SK-N-SH (cell line): Measurements from ENCODE around the gene OSBPL5. TPM values are rescaled to one million over a fixed set of nuclear protein-coding genes. Genes with fewer than 3 reads are reported as not detected.

Experiments
- CTCF ChIA-PET: fragments of 300-600, 350-600 bp; formaldehyde crosslinking; extraction: SDS; loops from one replicate; lab custom pipeline; 2021; lab: Yijun Ruan, JAX
- POLR2A ChIA-PET: fragments of 350-600 bp; sonication (Branson Sonifier 250); formaldehyde crosslinking; extraction: SDS; loops from one replicate; lab custom pipeline; 2020; ENCODE audit warnings: antibody characterized with exemption, inconsistent platforms; lab: Yijun Ruan, JAX
- DNase-seq: peaks from one replicate; pipeline ENCODE4 v3.0.0; 2012
- H2AFZ ChIP-seq: fragments of 200-600 bp; sonication (generic); 2 replicates; pipeline ENCODE4 v1.8.1; 2016; ENCODE audit warnings: antibody characterized with exemption, mild to moderate bottlenecking, low read depth
- H3F3A ChIP-seq: fragments of 200-600 bp; sonication (generic); replicated peaks from 2 replicates; pipeline ENCODE3; 2016; ENCODE audit warnings: antibody characterized with exemption, mild to moderate bottlenecking; ENCODE audit not compliant: insufficient read depth
- H3K27ac ChIP-seq, 2 experiments: fragments of 200-500 bp in 1 of 2; fragments of 200-600 bp in 1 of 2; sonication (Bioruptor generic) in 1 of 2; sonication (generic), shearing (Covaris generic) in 1 of 2; 2 replicates each; pipeline versions ENCODE4 v1.5.1 to v1.6.1; 2014 to 2016; ENCODE audit warnings: low read depth in 2 of 2, inconsistent platforms in 1 of 2, low read length in 1 of 2, mild to moderate bottlenecking in 1 of 2, mixed read lengths in 1 of 2
- H3K27me3 ChIP-seq: fragments of 200-600 bp; sonication (generic), shearing (Covaris generic); 2 replicates; pipeline ENCODE4 v1.6.1; 2016; ENCODE audit warnings: mixed run types; ENCODE audit not compliant: insufficient read depth
- H3K36me3 ChIP-seq, 2 experiments: fragments of 200-500 bp in 1 of 2; fragments of 200-600 bp in 1 of 2; sonication (Bioruptor generic) in 1 of 2; sonication (generic) in 1 of 2; replicated peaks in 1 of 2; 2 replicates each; pipeline versions ENCODE3 to v1.5.1; 2014 to 2016; ENCODE audit warnings: low read length in 1 of 2, mild to moderate bottlenecking in 1 of 2; ENCODE audit not compliant: insufficient read depth in 2 of 2, control insufficient read depth in 1 of 2
- H3K4me1 ChIP-seq, 2 experiments: fragments of 200-500 bp in 1 of 2; fragments of 200-600 bp in 1 of 2; sonication (Bioruptor generic) in 1 of 2; sonication (generic), shearing (Covaris generic) in 1 of 2; 2 replicates each; pipeline versions ENCODE4 v1.5.1 to v1.6.1; 2014 to 2016; ENCODE audit warnings: low read depth in 1 of 2, low read length in 1 of 2, mixed run types in 1 of 2; ENCODE audit not compliant: insufficient read depth in 2 of 2, control insufficient read depth in 1 of 2
- H3K4me2 ChIP-seq: fragments of 200-600 bp; sonication (generic), shearing (Covaris generic); 2 replicates; pipeline ENCODE4 v1.6.1; 2017; ENCODE audit warnings: mixed run types
- H3K4me3 ChIP-seq, 2 experiments: fragments of 200-500 bp in 1 of 2; fragments of 200-600 bp in 1 of 2; sonication (Bioruptor generic) in 1 of 2; sonication (generic), shearing (Covaris generic) in 1 of 2; 2 replicates each; pipeline versions ENCODE4 v1.5.1 to v1.8.1; 2014 to 2016; ENCODE audit warnings: low read depth in 2 of 2, inconsistent platforms in 1 of 2, low read length in 1 of 2, mild to moderate bottlenecking in 1 of 2, mixed read lengths in 1 of 2, moderate library complexity in 1 of 2
- H3K79me2 ChIP-seq: fragments of 200-600 bp; sonication (generic); 2 replicates; pipeline ENCODE4 v1.8.1; 2017; ENCODE audit warnings: mild to moderate bottlenecking; ENCODE audit not compliant: insufficient read depth
- H3K9ac ChIP-seq: fragments of 200-600 bp; sonication (generic); 2 replicates; pipeline ENCODE4 v1.6.1; 2017; ENCODE audit warnings: mixed run types
- H3K9me2 ChIP-seq: fragments of 200-600 bp; sonication (generic); 2 replicates; pipeline ENCODE4 v1.6.1; 2017; ENCODE audit warnings: mixed run types
- H3K9me3 ChIP-seq: fragments of 200-600 bp; sonication (generic); 2 replicates; pipeline ENCODE4 v1.6.1; 2017; ENCODE audit warnings: mixed run types, mild to moderate bottlenecking, moderate library complexity
- H4K20me1 ChIP-seq: fragments of 200-600 bp; sonication (generic); 2 replicates; pipeline ENCODE4 v1.6.1; 2017; ENCODE audit warnings: mild to moderate bottlenecking, mixed run types; ENCODE audit not compliant: insufficient read depth
- CHD2 ChIP-seq: fragments of 150-350 bp; IDR thresholded peaks from 2 replicates; pipeline ENCODE4 v1.6.1; 2018; ENCODE audit warnings: low read length; ENCODE audit not compliant: partially characterized antibody
- ELF1 ChIP-seq: IDR thresholded peaks from 2 replicates; pipeline ENCODE4 v1.4.0; 2012
- EP300 ChIP-seq, 2 experiments: IDR thresholded peaks; 2 replicates each; pipeline versions ENCODE4 v1.4.0 to v1.6.1; 2012; ENCODE audit warnings: borderline replicate concordance in 1 of 2, low read depth in 1 of 2, low read length in 1 of 2
- EZH2phosphoT487 ChIP-seq: fragments of 200-600 bp; sonication (generic); IDR thresholded peaks from 2 replicates; pipeline ENCODE4 v1.6.1; 2017; ENCODE audit warnings: low read depth, mixed run types, mild to moderate bottlenecking, antibody characterized with exemption, moderate library complexity, borderline replicate concordance
- FOSL2 ChIP-seq: IDR thresholded peaks from 2 replicates; pipeline ENCODE4 v1.4.0; 2012; ENCODE audit warnings: low read depth, mild to moderate bottlenecking, moderate library complexity, borderline replicate concordance
- GABPA ChIP-seq: IDR thresholded peaks from 2 replicates; pipeline ENCODE4 v1.4.0; 2012; ENCODE audit warnings: low read depth, mild to moderate bottlenecking
- GATA2 ChIP-seq: sonication (generic); formaldehyde crosslinking; IDR thresholded peaks from 2 replicates; pipeline ENCODE4 v1.5.0; 2020; ENCODE audit warnings: mild to moderate bottlenecking, missing genetic modification reagents
- JUND ChIP-seq: IDR thresholded peaks from 2 replicates; pipeline ENCODE4 v1.4.0; 2012
- MEF2A ChIP-seq: IDR thresholded peaks from 2 replicates; pipeline ENCODE4 v1.4.0; 2012; ENCODE audit warnings: low read depth, borderline replicate concordance
- MXI1 ChIP-seq: IDR thresholded peaks from 2 replicates; pipeline ENCODE4 v1.6.1; 2012; ENCODE audit warnings: mild to moderate bottlenecking, low read depth, low read length, improper control_type of control experiment
- NRF1 ChIP-seq: IDR thresholded peaks from 2 replicates; pipeline ENCODE4 v1.6.1; 2012; ENCODE audit warnings: low read depth, mild to moderate bottlenecking, low read length
- RCOR1 ChIP-seq: fragments of 150-350 bp; IDR thresholded peaks from 2 replicates; pipeline ENCODE4 v1.6.1; 2017; ENCODE audit warnings: antibody characterized with exemption, low read length
- RFX5 ChIP-seq: IDR thresholded peaks from 2 replicates; pipeline ENCODE4 v1.6.1; 2012; ENCODE audit warnings: mild to moderate bottlenecking, improper control_type of control experiment, low read length
- YY1 ChIP-seq: IDR thresholded peaks from 2 replicates; pipeline ENCODE4 v1.4.0; 2012; ENCODE audit warnings: low read depth, mild to moderate bottlenecking
- WGBS: methylation state at CpG from one replicate; pipeline ENCODE4 v1.1.6; 2017; ENCODE audit warnings: low lambda C conversion rate; 5-methylcytosine and 5-hydroxymethylcytosine counted together
- polyA plus RNA-seq, 3 experiments: library from polyadenylated mRNA; depleted of rRNA; stranded (reverse); fragments of >200 nt; gene quantifications; 2 replicates each; pipeline ENCODE4 v1.2.3, GENCODE V29; 2012
- TF ChIP-seq, protein P1 (sequence below): fragments of 150-350 bp; IDR thresholded peaks from 2 replicates; pipeline ENCODE4 v1.6.1; 2017; ENCODE audit warnings: antibody characterized with exemption, low read length, low read depth, borderline replicate concordance
- TF ChIP-seq, protein P2 (sequence below): IDR thresholded peaks from 2 replicates; pipeline ENCODE4 v1.4.0; 2012; ENCODE audit warnings: low read depth, borderline replicate concordance
- TF ChIP-seq, protein P3 (sequence below): IDR thresholded peaks from 2 replicates; pipeline ENCODE4 v1.4.0; 2012; ENCODE audit warnings: low read depth, borderline replicate concordance
- TF ChIP-seq, protein P4 (sequence below): IDR thresholded peaks from 2 replicates; pipeline ENCODE4; 2012

OSBPL5 gene
- polyA plus RNA-seq, 1 of the 3 experiments (the other 2 are of a cell fraction) = 10.9 TPM

DNA sequence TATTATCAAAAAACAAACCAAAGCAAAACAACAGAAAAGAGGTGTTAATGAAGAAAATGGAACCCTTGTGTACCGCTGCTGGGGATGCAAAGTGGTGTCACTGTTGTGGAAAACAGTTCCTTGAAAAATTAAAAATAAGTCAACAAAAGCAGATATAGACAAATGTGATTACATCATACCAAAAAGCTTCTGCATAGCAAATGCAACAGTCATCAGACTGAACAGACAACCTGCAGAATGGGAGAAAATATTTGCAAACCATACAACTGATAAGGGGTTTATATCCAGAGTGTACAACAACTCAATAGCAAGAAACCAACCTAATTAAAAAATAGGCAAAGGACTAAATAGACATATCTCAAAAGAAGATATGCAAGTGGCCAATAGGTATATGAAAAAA lies 85.0 kb downstream of the OSBPL5 start:
- Histone ChIP-seq H3K9ac (no peak overlapping the region), H3K36me3 (no peaks in the 10 kb centered on the region), H3K79me2 (no peaks in the 10 kb centered on the region), H3K27me3 (no peaks in the 10 kb centered on the region), H4K20me1 (no peaks in the 10 kb centered on the region), H3F3A (no peaks in the 10 kb centered on the region), H3K4me1 (peaks cover 0 to 4% of the 10 kb centered on the region in 2 experiments; a peak in 1 of 4 replicates), H3K9me2 (no peaks in the 10 kb centered on the region), H2AFZ (no peak overlapping the region), H3K4me3 (no peak overlapping the region), H3K4me2 (no peak overlapping the region), H3K27ac (no peak overlapping the region), H3K9me3 (no peaks in the 10 kb centered on the region)
- POLR2A ChIA-PET = no interaction called here
- WGBS = 33% methylated on average over 1 of the region's 1 CpG
- TF ChIP-seq GABPA (no peak), MXI1 (no peak), RFX5 (no peak), FOSL2 (no peak), MEF2A (no peak), CHD2 (no peak), RCOR1 (no peak), NRF1 (no peak), JUND (no peak), EZH2phosphoT487 (no peak), GATA2 (CRISPR knock-in tag) (no peak), EP300 (IDR thresholded peaks at IDR 0.05; ENCODE audit: borderline replicate concordance in 1 of 2, low read depth in 1 of 2, low read length in 1 of 2) (no peak), YY1 (no peak), ELF1 (no peak)
- TF ChIP-seq, protein P1, sequence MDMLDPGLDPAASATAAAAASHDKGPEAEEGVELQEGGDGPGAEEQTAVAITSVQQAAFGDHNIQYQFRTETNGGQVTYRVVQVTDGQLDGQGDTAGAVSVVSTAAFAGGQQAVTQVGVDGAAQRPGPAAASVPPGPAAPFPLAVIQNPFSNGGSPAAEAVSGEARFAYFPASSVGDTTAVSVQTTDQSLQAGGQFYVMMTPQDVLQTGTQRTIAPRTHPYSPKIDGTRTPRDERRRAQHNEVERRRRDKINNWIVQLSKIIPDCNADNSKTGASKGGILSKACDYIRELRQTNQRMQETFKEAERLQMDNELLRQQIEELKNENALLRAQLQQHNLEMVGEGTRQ = no peak
- TF ChIP-seq, protein P2, sequence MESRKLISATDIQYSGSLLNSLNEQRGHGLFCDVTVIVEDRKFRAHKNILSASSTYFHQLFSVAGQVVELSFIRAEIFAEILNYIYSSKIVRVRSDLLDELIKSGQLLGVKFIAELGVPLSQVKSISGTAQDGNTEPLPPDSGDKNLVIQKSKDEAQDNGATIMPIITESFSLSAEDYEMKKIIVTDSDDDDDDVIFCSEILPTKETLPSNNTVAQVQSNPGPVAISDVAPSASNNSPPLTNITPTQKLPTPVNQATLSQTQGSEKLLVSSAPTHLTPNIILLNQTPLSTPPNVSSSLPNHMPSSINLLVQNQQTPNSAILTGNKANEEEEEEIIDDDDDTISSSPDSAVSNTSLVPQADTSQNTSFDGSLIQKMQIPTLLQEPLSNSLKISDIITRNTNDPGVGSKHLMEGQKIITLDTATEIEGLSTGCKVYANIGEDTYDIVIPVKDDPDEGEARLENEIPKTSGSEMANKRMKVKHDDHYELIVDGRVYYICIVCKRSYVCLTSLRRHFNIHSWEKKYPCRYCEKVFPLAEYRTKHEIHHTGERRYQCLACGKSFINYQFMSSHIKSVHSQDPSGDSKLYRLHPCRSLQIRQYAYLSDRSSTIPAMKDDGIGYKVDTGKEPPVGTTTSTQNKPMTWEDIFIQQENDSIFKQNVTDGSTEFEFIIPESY = no peak
- TF ChIP-seq, protein P3, sequence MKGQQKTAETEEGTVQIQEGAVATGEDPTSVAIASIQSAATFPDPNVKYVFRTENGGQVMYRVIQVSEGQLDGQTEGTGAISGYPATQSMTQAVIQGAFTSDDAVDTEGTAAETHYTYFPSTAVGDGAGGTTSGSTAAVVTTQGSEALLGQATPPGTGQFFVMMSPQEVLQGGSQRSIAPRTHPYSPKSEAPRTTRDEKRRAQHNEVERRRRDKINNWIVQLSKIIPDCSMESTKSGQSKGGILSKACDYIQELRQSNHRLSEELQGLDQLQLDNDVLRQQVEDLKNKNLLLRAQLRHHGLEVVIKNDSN = no peak
- TF ChIP-seq, protein P4, sequence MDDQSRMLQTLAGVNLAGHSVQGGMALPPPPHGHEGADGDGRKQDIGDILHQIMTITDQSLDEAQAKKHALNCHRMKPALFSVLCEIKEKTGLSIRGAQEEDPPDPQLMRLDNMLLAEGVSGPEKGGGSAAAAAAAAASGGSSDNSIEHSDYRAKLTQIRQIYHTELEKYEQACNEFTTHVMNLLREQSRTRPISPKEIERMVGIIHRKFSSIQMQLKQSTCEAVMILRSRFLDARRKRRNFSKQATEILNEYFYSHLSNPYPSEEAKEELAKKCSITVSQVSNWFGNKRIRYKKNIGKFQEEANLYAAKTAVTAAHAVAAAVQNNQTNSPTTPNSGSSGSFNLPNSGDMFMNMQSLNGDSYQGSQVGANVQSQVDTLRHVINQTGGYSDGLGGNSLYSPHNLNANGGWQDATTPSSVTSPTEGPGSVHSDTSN = no peak
- no peak for DNase-seq
- CTCF ChIA-PET = interaction anchor here (8.7 kb wide), 1 partner anchor 13 kb away, joined by 68 read pairs; no protein-coding TSS in a partner anchor
